ENCODE results near the gene WHAMM.

Gene WHAMM

DNA sequence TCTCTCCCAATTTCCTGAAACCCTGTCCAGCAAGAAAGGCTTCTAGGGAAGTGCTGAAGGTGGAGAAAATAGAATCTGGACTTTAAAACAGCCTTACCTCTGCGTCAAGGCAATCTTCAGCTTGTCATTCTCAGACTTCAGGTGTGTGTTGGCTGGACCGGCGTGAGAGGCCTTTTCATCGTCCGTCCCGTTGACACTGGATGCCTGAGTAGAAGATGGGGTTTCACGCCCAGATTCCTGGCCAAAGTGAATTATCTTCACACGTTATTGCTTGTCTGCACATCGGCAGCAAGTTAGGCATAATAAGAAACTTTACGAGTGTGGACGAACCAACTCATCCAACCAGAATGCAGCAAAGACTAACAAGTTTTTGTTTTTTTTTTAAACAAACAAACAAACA lies 49.5 kb downstream of the WHAMM start:
- TF ChIP-seq POLR2AphosphoS5 (IDR thresholded peaks at IDR 0.05; ENCODE audit: low read depth, low read length), result no peak
- TF ChIP-seq, protein P1, sequence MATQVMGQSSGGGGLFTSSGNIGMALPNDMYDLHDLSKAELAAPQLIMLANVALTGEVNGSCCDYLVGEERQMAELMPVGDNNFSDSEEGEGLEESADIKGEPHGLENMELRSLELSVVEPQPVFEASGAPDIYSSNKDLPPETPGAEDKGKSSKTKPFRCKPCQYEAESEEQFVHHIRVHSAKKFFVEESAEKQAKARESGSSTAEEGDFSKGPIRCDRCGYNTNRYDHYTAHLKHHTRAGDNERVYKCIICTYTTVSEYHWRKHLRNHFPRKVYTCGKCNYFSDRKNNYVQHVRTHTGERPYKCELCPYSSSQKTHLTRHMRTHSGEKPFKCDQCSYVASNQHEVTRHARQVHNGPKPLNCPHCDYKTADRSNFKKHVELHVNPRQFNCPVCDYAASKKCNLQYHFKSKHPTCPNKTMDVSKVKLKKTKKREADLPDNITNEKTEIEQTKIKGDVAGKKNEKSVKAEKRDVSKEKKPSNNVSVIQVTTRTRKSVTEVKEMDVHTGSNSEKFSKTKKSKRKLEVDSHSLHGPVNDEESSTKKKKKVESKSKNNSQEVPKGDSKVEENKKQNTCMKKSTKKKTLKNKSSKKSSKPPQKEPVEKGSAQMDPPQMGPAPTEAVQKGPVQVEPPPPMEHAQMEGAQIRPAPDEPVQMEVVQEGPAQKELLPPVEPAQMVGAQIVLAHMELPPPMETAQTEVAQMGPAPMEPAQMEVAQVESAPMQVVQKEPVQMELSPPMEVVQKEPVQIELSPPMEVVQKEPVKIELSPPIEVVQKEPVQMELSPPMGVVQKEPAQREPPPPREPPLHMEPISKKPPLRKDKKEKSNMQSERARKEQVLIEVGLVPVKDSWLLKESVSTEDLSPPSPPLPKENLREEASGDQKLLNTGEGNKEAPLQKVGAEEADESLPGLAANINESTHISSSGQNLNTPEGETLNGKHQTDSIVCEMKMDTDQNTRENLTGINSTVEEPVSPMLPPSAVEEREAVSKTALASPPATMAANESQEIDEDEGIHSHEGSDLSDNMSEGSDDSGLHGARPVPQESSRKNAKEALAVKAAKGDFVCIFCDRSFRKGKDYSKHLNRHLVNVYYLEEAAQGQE (IDR thresholded peaks at IDR 0.05; ENCODE audit: insufficient read depth in 1 of 2, low read depth in 2 of 2, low read length in 2 of 2), result no peak
- no peak for TF ChIP-seq FOXP2 (optimal IDR thresholded peaks at IDR 0.05; ENCODE audit: borderline replicate concordance, extremely low read depth, extremely low read length, insufficient read depth)
- TF ChIP-seq SIN3A (IDR thresholded peaks at IDR 0.05; ENCODE audit: borderline replicate concordance, insufficient read depth, low read length), result no peak

DNA sequence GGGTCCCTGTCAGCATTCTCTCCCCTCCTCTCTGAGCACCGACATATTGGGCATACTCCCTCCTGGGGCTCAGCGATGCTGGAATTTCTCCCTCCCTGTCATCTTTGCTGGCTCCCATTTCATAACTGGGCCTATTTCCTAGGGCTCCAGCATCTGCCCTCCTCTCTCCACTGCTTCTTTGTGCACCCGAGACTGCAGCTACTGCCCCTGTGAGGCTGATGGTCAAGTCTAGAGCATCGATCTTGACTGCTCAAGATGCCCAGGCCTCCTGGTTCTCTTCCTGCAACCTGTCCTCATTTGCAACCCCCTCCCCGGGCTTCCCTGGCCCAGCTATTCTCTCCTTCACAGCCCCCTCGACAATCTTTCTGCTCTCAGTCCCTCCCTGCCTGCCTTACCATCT lies 53.5 kb downstream of the WHAMM start:
- no peak for TF ChIP-seq SIN3A (IDR thresholded peaks at IDR 0.05; ENCODE audit: borderline replicate concordance, insufficient read depth, low read length)
- no peak for TF ChIP-seq FOXP2 (optimal IDR thresholded peaks at IDR 0.05; ENCODE audit: borderline replicate concordance, extremely low read depth, extremely low read length, insufficient read depth)
- TF ChIP-seq, protein P1 (IDR thresholded peaks at IDR 0.05; ENCODE audit: insufficient read depth in 1 of 2, low read depth in 2 of 2, low read length in 2 of 2), result no peak
- no peak for TF ChIP-seq POLR2AphosphoS5 (IDR thresholded peaks at IDR 0.05; ENCODE audit: low read depth, low read length)
- TF ChIP-seq TAF1 (IDR thresholded peaks at IDR 0.05; ENCODE audit: borderline replicate concordance, insufficient read depth, low read length), result no peak

DNA sequence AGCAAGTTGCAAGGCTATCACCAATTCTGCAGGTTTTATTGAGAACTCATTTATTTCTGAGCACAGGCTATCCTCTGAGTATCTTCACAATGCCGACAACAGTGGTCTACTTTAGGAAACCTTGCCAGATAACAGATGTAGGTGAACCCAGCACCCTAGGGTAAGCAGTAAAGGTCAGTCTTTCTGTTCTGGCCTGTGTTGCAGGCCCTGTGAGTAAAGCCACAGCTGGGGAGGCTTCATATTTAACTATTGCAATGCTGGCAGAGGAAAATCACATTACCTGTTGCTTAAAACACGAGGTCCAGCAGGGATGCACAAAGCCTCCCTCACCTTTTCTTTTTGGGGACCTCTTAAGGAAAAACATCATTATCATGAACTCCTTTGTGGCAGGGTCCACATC lies 55.5 kb downstream of the WHAMM start:
- no peak for TF ChIP-seq POLR2AphosphoS5 (IDR thresholded peaks at IDR 0.05; ENCODE audit: low read depth, low read length)
- no peak for TF ChIP-seq FOXP2 (optimal IDR thresholded peaks at IDR 0.05; ENCODE audit: borderline replicate concordance, extremely low read depth, extremely low read length, insufficient read depth)
- TF ChIP-seq, protein P1 (IDR thresholded peaks at IDR 0.05; ENCODE audit: insufficient read depth in 1 of 2, low read depth in 2 of 2, low read length in 2 of 2), result no peak
- TF ChIP-seq SIN3A (IDR thresholded peaks at IDR 0.05; ENCODE audit: borderline replicate concordance, insufficient read depth, low read length), result no peak
- no peak for TF ChIP-seq TAF1 (IDR thresholded peaks at IDR 0.05; ENCODE audit: borderline replicate concordance, insufficient read depth, low read length)

DNA sequence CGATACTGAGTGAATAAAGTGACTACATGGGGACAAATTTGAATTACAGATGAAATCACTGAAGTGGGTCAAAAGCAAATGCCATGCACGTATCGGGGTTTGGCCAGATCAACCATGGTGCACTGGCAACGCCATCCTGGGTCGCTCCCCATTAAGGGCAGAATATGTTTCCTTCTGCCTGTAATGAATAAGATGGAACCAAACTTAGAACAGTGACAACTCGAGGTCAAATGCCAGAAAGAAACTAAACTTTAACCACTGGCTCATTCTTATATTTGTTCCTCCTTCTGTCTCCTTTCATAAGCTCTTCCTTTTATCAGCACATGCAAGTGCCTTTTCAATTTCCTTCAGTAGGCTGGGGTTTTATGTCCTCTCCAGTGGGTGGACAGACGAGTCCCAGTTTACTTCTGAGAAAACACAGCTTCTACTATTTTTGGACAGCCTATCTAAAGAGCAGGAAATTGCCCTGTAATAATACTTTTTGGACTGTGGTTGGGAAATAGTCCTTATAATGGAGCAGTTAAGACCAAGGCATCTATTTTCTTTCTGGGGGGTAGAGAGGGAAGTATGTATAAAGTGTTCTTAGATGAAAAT lies 61.4 kb downstream of the WHAMM start:
- TF ChIP-seq SIN3A (IDR thresholded peaks at IDR 0.05; ENCODE audit: borderline replicate concordance, insufficient read depth, low read length), result no peak
- TF ChIP-seq, protein P1 (IDR thresholded peaks at IDR 0.05; ENCODE audit: insufficient read depth in 1 of 2, low read depth in 2 of 2, low read length in 2 of 2), result no peak
- no peak for TF ChIP-seq FOXP2 (optimal IDR thresholded peaks at IDR 0.05; ENCODE audit: borderline replicate concordance, extremely low read depth, extremely low read length, insufficient read depth)
- no peak for TF ChIP-seq POLR2AphosphoS5 (IDR thresholded peaks at IDR 0.05; ENCODE audit: low read depth, low read length)
- no peak for TF ChIP-seq TAF1 (IDR thresholded peaks at IDR 0.05; ENCODE audit: borderline replicate concordance, insufficient read depth, low read length)

DNA sequence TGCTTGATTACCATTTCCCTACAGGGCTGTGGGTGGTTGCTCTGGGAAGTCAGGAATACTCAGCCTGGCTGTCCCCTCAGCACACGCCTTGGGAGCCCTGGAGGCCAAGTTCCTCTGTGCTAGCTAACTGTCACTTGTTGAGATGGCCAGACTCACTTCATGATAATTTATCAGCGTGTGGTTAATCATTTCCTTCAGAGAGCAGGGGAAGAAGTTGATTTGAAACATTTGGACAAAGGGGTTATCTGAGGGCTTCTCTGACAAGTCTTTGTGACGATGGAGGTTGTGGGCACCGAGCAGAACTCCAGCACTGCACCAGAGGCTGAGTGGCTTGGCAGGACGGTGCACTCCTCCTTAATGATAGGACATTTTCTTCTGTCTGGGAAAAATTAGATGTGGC lies 61.9 kb downstream of the WHAMM start:
- TF ChIP-seq POLR2AphosphoS5 (IDR thresholded peaks at IDR 0.05; ENCODE audit: low read depth, low read length) (no peak), SIN3A (IDR thresholded peaks at IDR 0.05; ENCODE audit: borderline replicate concordance, insufficient read depth, low read length) (no peak), FOXP2 (optimal IDR thresholded peaks at IDR 0.05; ENCODE audit: borderline replicate concordance, extremely low read depth, extremely low read length, insufficient read depth) (no peak), TAF1 (IDR thresholded peaks at IDR 0.05; ENCODE audit: borderline replicate concordance, insufficient read depth, low read length) (no peak)
- TF ChIP-seq, protein P1 (IDR thresholded peaks at IDR 0.05; ENCODE audit: insufficient read depth in 1 of 2, low read depth in 2 of 2, low read length in 2 of 2), result no peak
